T47D (cell line): ENCODE measurements around the gene ANO7.

Source experiments
- DNase-seq, 2 experiments: peaks; one replicate each; pipeline versions ENCODE4 v3.0.0 to v3.0.0-alpha.2; 2011 to 2012; ENCODE audit warnings: low read depth in 1 of 2, low spot score in 1 of 2
- JUND ChIP-seq: IDR thresholded peaks from 2 replicates; pipeline ENCODE4 v1.6.1; 2012; ENCODE audit warnings: low read depth
- in situ Hi-C: cut with HindIII; loops from 2 replicates; pipeline ENCODE4 v1.10.0; 2016; ENCODE audit warnings: low sequenced_read_pairs, low pct_unique_long_range_greater_than_20kb

The ANO7 gene

DNA sequence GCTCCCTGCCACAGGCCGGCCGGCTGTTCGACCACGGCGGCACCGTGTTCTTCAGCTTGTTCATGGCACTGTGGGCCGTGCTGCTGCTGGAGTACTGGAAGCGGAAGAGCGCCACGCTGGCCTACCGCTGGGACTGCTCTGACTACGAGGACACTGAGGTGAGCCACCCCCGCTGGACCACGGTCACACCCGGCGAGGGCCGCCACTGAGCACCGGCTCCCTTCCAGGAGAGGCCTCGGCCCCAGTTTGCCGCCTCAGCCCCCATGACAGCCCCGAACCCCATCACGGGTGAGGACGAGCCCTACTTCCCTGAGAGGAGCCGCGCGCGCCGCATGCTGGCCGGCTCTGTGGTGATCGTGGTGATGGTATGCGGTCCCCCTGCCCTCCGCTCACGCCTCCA lies 20.8 kb downstream of the ANO7 start:
- in situ Hi-C loops = no loop called here
- DNase-seq = no peak
- no peak for TF ChIP-seq JUND

DNA sequence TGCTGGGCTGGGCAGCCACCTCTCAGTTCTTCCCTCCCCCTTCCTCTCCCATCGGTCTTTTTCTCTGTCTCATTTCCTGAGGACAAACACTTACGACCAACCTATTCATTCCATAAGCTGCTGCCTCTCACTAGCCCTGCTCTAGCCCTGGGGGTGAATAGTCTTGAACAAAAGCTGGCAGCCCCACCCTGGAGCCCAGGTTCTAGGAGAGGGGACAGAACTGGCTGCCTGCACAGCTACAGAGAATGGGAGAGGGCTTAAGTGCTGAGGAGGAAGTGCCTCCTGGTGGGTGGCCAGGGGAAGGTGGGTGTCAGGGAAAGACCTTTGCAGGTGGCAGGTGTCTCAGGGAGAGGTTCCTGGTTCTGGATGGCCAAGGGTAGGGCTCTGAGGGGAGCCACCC lies 22.8 kb downstream of the ANO7 start:
- in situ Hi-C loops = no loop called here
- no peak for TF ChIP-seq JUND
- DNase-seq = no peak

DNA sequence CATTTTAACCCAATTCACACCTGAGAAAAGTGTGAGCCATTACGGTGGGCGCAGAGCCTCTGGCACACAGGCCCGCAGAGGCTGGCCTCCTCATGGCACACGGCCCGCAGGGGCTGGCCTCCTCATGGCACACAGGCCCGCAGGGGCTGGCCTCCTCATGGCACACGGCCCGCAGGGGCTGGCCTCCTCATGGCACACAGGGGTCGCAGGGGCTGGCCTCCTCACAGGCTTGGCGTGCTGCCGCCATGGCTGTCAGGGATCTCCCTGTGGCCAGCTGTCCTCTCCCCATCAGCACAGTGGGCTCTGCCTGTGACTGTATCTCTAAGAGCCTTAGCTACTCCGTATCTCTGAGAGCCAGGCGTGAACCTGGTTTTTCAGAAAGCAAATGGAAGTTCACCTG lies 24.6 kb downstream of the ANO7 start:
- no peak for DNase-seq
- TF ChIP-seq JUND = no peak
- in situ Hi-C loops = no loop called here

DNA sequence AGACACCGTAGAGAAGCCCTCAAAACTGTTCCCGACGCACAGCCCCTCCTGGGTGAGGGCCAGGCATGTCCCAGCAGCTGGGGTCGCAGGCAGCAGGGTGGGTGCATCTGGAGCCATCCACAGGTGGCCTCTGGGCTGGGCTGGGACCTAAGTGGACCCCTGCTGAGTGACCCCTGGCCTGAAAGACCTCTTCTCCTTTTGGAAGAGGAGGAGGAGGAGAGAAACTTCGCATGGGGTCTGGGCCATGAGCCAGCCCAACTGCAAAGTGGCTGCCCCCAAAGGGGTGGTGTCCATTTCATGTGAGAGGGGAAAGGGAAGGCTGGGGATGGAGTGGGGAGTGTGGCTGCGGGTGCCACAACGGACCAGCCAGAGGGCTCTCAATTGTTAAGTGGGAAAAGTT lies 25.1 kb downstream of the ANO7 start:
- no peak for TF ChIP-seq JUND
- in situ Hi-C loops = no loop called here
- DNase-seq = no peak

DNA sequence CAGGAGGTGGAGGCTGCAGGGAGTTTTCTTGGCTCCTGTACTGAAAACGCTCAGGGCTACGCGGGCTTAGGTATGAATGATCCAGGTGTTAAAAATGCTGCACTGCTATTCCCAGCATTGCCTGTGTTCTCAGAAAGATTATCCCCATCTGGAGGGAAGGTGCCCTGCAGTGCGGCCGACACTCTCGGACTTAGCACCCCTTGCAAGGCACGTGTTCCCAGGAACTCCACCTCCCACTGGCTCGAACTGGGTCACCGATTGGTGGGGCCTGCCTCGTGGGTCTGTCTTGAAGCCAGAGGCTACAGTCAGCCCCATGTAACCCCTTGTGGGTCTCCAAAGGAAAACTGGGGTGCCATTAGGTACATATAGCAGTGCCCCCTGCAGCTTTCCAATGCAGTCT lies 25.7 kb downstream of the ANO7 start:
- no peak for DNase-seq
- TF ChIP-seq JUND = no peak
- in situ Hi-C loops = no loop called here

DNA sequence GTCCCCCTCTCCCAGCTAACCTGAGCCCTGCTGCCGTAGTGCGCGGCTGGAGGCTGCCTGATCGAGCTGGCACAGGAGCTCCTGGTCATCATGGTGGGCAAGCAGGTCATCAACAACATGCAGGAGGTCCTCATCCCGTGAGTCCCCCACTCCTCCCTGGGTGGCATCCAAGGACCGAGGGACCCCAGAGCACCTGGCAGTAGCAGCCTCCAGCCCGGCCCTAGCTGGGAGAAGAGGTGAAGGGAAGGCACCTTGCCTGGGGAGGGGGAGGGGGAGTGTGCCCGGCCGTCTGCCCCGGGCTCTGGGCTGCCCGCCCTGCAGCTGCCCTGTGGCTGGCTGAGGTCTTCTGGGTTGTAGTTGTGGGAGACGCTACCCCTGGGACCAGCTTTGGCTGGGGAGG lies 26.3 kb downstream of the ANO7 start:
- DNase-seq = no peak
- in situ Hi-C loops = no loop called here
- TF ChIP-seq JUND = no peak

DNA sequence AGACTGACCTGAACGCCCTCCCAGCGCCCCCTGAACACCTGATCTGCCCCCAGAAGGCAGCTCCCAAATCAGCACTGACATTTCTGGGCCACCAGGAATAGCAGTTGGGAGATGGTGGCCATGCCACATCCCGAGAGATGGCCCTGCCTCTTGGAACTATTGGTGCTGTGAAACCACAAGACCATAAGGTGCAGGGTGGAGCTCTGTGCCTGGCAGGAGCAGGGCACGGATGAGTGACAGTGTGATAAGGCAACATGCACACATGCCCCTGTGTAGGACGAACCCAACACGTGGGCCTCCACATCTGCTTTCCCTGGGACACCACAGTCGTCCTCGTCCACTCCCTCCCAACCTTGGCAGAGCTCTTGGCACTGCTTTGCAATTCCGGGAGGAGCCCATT lies 26.9 kb downstream of the ANO7 start:
- in situ Hi-C loops = no loop called here
- DNase-seq = no peak
- no peak for TF ChIP-seq JUND

DNA sequence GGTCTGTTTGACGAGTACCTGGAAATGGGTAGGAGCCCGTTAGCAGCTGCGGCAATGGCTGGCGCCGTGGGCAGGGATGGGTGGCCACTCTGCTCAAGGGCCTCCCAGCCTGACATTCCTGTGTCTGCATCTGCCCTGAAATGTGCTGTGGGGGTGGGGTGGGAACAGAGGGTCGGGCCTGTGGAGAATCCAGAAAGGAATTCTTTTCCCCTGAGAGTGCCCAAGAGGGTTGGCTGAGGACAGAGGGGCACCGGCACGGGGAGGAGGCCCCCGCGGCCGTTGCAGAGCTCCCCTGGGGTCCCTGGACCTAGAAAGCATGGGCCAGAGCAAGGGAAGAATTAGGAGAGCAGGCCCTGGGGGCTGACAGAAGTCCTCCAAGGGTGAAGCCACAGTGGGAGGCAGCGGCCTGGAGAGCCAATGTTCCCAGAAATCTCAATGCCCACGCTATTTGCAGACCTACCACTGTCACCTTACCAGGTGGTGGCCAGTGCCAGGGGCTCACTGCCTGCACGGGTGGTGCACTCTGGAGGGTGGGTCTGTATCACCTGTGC lies 27.8 kb downstream of the ANO7 start:
- no peak for TF ChIP-seq JUND
- in situ Hi-C loops = no loop called here
- no peak for DNase-seq

DNA sequence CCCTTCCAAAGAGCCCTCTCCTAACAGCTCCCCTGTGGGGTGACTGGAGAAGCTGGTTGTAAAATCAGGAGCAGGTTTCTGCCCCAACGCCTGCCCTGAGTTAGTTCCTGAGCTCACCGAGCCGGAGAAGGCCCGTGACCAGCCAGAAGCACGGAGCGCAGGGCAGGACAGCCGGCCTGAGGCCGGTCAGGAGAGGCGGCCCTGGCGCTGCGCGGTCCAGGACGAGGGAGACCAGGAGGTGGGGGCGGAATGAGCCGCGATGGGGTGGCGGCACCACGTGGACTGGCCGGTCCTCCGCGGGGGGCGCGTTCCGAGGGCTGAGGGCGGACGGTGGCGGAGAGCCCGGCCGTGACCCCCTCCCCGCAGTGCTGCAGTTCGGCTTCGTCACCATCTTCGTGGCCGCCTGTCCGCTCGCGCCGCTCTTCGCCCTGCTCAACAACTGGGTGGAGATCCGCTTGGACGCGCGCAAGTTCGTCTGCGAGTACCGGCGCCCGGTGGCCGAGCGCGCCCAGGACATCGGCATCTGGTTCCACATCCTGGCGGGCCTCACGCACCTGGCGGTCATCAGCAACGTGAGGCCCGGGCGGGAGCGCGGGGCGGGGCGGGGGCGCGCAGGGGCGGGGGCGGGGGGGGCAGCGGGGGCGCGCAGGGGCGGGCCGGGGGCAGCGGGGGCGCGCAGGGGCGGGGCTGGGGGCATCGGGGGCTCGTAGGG lies 29.0 kb downstream of the ANO7 start:
- in situ Hi-C loops = no loop called here

DNA sequence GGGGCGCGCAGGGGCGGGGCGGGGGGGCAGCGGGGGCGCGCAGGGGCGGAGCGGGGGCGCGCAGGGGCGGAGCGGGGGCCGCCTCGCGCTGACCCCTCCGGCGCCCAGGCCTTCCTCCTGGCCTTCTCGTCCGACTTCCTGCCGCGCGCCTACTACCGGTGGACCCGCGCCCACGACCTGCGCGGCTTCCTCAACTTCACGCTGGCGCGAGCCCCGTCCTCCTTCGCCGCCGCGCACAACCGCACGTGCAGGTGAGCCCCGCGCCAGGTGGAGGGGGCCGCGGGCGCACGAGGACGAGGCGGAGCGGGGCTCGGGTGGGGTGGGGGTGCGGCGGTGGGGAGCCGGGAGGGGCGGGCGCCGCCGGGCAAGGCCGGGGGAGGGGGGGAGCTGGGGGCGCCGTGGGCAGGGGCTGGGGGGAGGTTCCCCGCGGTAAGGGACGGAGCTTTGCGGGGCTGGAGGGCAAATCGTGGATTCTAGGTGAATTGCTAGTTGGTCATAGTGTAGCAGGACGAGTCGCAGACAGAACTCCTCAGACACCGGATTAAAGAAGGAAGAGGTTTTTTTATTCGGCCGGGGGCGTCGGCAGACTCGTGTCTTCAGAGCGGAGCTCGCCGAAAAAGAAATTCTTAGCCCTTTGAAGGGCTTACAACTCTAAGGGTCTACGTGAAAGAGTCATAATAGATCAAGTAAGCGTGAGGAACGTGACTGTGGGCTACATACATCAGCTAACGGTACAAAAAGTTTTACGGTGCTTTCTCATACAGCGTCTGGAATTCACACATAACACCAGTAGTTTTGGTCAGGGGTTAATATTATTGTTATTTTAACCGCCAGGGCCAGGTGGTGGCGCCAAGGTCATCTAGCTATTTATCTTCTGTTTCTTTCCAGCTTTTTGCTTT lies 29.9 kb downstream of the ANO7 start:
- in situ Hi-C loops = no loop called here
- peak; percentile 32 to 46 for DNase-seq
- TF ChIP-seq JUND = no peak

More for the DNA sequence above, 29.0 kb downstream of the ANO7 start:
- TF ChIP-seq JUND = no peak
- DNase-seq = peak; percentile 75 to 80

DNA sequence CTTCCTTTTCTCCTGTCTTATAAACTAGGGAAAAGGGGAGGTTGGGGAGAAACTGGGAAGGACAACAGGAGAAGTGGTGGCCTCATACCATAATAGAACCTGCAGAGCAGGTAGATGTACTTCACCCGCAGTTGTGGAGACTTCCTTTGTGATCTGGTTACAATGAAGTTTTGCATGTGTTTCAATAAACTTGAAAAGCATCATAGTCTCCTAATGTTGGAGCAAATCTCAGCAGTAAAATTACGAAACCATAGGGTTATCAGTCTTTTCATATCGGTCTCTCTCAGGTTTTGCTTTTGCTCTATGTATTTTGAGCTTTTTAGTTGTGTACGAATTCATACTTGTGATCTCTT lies 30.5 kb downstream of the ANO7 start:
- TF ChIP-seq JUND = no peak
- DNase-seq = peak in 1 of 2 experiments; percentile 27
- in situ Hi-C loops = no loop called here

DNA sequence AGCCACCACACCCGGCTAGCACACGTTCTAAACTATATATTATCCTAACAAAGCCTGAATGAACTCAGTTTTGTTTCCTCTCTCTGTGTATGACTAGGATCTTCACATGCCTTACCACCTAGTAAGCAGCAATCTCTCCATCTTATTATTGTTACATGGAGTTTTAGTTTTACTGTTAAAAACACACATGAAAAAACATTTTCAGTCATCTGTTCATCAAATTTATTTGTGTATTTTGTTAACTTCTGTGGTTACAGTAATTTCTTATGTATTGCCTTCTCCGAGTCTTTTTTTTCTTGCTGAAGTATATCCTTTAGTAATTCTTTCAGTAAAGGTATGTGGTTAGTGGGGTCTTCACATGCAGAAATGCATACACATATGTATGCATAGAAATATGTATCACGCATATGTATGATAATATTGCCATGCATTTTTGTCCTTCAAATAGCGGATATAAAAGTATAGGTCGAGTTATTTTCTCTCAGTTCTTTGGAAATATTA lies 31.4 kb downstream of the ANO7 start:
- no peak for TF ChIP-seq JUND
- no peak for DNase-seq
- in situ Hi-C loops = no loop called here
